Endothelial cell of umbilical vein (primary cell): ENCODE measurements around the gene PRPF40B. TPM values are rescaled to one million over a fixed set of nuclear protein-coding genes. Genes with fewer than 3 reads are reported as not detected.

ENCODE experiments used
- BruUV-seq: library from RNA; stranded (reverse); fragments of 400-500 nt; replicated peaks from 2 replicates; lab custom pipeline; 2021; lab: Mats Ljungman, UMichigan
- CTCF ChIA-PET: fragments of 300-600, 350-600 bp; sonication (Branson Sonifier 250); formaldehyde crosslinking; loops from one replicate; lab custom pipeline; 2021; ENCODE audit warnings: antibody characterized with exemption, inconsistent platforms; lab: Charles Lee
- POLR2A ChIA-PET: fragments of 300-600, 350-600 bp; sonication (Branson Sonifier 250); formaldehyde crosslinking; loops from one replicate; lab custom pipeline; 2021; ENCODE audit warnings: antibody characterized with exemption, inconsistent platforms; lab: Charles Lee
- DNase-seq: peaks from one replicate; pipeline ENCODE4 v3.0.0-alpha.2; 2011; ENCODE audit warnings: low read depth, low spot score
- FAIRE-seq: peaks from 2 replicates; lab custom pipeline; 2011; peaks lifted over from hg19 to GRCh38; lab: Jason Lieb, UNC
- H2AFZ ChIP-seq: 2 replicates; pipeline ENCODE4 v1.6.0; 2012; ENCODE audit warnings: low read depth, low read length, control low read depth, inconsistent platforms
- H3K27ac ChIP-seq: 2 replicates; pipeline ENCODE4 v1.5.1; 2011; ENCODE audit warnings: low read depth, mild to moderate bottlenecking, control low read depth, low read length, moderate library complexity; ENCODE audit not compliant: insufficient read depth
- H3K27me3 ChIP-seq, 2 experiments: 2 replicates each; pipeline versions ENCODE4 v1.6.0 to v1.6.1; 2011; ENCODE audit warnings: low read length in 2 of 2, mixed read lengths in 1 of 2; ENCODE audit not compliant: control insufficient read depth in 2 of 2, insufficient read depth in 2 of 2
- H3K36me3 ChIP-seq, 2 experiments: 2 replicates in 1 of 2; 3 replicates in 1 of 2; pipeline ENCODE4 v1.5.1; 2011; ENCODE audit warnings: low read length in 2 of 2, mild to moderate bottlenecking in 1 of 2, moderate library complexity in 1 of 2; ENCODE audit not compliant: control insufficient read depth in 2 of 2, insufficient read depth in 2 of 2; ENCODE audit errors: extremely low read depth in 1 of 2
- H3K4me1 ChIP-seq: 3 replicates; pipeline ENCODE4 v1.5.1; 2011; ENCODE audit warnings: mild to moderate bottlenecking, low read length; ENCODE audit not compliant: control insufficient read depth, insufficient read depth; ENCODE audit errors: extremely low read depth
- H3K4me2 ChIP-seq: 2 replicates; pipeline ENCODE4 v1.6.1; 2011; ENCODE audit warnings: low read length, control low read depth, mixed read lengths; ENCODE audit not compliant: insufficient read depth
- H3K4me3 ChIP-seq, 3 experiments: fragments of 200-600 bp in 1 of 3; sonication (generic), shearing (Covaris generic) in 1 of 3; replicated peaks in 1 of 3; 2 replicates each; pipeline ENCODE4 v1.5.1; 2011 to 2016; ENCODE audit warnings: control low read depth in 3 of 3, low read length in 3 of 3, mild to moderate bottlenecking in 2 of 3, inconsistent platforms in 1 of 3, low read depth in 1 of 3, moderate library complexity in 1 of 3; ENCODE audit not compliant: insufficient read depth in 1 of 3
- H3K79me2 ChIP-seq: 2 replicates; pipeline ENCODE4 v1.6.0; 2012; ENCODE audit warnings: low read length, inconsistent platforms; ENCODE audit not compliant: control insufficient read depth, insufficient read depth
- H3K9ac ChIP-seq: replicated peaks from 2 replicates; pipeline ENCODE3; 2011; ENCODE audit warnings: low read length, control low read depth; ENCODE audit not compliant: insufficient read depth; ENCODE audit errors: extremely low read depth
- H3K9me1 ChIP-seq: replicated peaks from 3 replicates; pipeline ENCODE4 v1.6.0; 2011; ENCODE audit warnings: mild to moderate bottlenecking, low read length; ENCODE audit not compliant: control insufficient read depth, insufficient read depth; ENCODE audit errors: extremely low read depth
- H3K9me3 ChIP-seq: replicated peaks from 2 replicates; pipeline ENCODE4 v1.5.1; 2012; ENCODE audit warnings: low read length, inconsistent platforms; ENCODE audit not compliant: control insufficient read depth, insufficient read depth
- H4K20me1 ChIP-seq: replicated peaks from 2 replicates; pipeline ENCODE3; 2011; ENCODE audit warnings: mild to moderate bottlenecking, low read length; ENCODE audit not compliant: control insufficient read depth, insufficient read depth; ENCODE audit errors: extremely low read depth
- EZH2 ChIP-seq: IDR thresholded peaks from 2 replicates; pipeline ENCODE4 v1.6.1; 2012; ENCODE audit warnings: borderline replicate concordance, low read depth, mild to moderate bottlenecking, moderate library complexity, low read length, inconsistent platforms; ENCODE audit not compliant: severe bottlenecking
- GATA2 ChIP-seq: IDR thresholded peaks from 2 replicates; pipeline ENCODE4 v1.7.0; 2011; ENCODE audit warnings: low read depth, mild to moderate bottlenecking, moderate library complexity, mixed read lengths, low read length; ENCODE audit not compliant: insufficient read length, insufficient read depth
- JUN ChIP-seq: IDR thresholded peaks from 2 replicates; pipeline ENCODE4 v1.6.1; 2011; ENCODE audit warnings: borderline replicate concordance, low read depth; ENCODE audit not compliant: insufficient read length, insufficient read depth
- MYC ChIP-seq: IDR thresholded peaks from one replicate; pipeline ENCODE4 v1.6.1; 2011; ENCODE audit warnings: mild to moderate bottlenecking, low read depth, low read length
- dilution Hi-C: fragments of 300-500 bp; cut with MboI; formaldehyde crosslinking; loops from one replicate; pipeline ENCODE4 v1.15.0; 2019; ENCODE audit warnings: low sequenced_read_pairs; ENCODE audit not compliant: extremely low pct_ligation_motif_present
- intact Hi-C: fragments of 100-400 bp; cut with micrococcal nuclease; formaldehyde crosslinking; loops from one replicate; pipeline ENCODE4 v1.10.0; 2022
- polyA plus RNA-seq, 4 experiments: library from polyadenylated mRNA; depleted of rRNA in 3 of 4; stranded (reverse) in 3 of 4; unstranded in 1 of 4; fragments of >200 nt; gene quantifications; 2 replicates each; pipeline versions ENCODE4 v1.2.1 to v1.2.3, GENCODE V29; 2011 to 2012; ENCODE audit warnings: missing spikeins in 1 of 4
- total RNA-seq: library from RNA; stranded (reverse); gene quantifications from 2 replicates; pipeline ENCODE4 v1.2.3, GENCODE V29; 2021

Gene PRPF40B
- total and polyA plus RNA-seq, 2 donors (not counting 3 experiments of a cell fraction or from before 2014, with no cell fraction given): 5.4 to 9.9 TPM

DNA sequence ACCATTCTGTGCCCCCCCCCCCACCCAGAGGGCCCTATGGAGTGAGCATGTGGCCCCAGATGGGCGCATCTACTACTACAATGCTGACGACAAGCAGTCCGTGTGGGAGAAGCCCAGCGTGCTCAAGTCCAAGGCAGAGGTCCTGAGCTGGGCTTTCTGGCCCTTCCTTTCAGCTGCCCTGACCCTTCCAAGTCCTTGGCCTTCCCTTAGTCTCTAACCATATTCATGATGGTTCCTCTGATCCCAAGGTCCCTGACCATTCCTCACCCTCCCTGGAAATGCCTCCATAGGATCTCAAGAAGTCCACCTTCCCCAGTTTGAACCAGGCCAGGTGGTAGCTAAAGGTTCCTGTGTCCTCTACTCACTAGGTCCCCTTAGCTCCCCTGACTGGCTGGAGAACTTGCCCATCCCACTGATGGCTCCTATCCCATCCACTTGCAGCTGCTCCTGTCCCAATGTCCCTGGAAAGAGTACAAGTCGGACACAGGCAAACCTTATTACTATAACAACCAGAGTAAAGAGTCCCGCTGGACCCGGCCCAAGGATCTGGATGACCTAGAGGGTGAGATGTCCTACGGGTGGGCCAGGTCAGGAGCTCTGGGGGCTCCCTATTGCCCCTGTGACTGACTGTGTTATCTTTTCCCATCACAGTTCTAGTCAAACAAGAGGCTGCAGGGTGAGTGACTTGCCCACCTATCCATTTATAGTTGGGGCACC, 9.8 kb downstream of the PRPF40B start:
- Histone ChIP-seq H3K4me3 (no peak overlapping the region), H3K27ac (no peak overlapping the region), H3K4me2 (no peak overlapping the region), H3K9me3 (no peaks in the 10 kb centered on the region), H3K36me3 (no peaks in the 10 kb centered on the region), H3K9ac (no peak overlapping the region), H3K4me1 (peaks cover 12% of the 10 kb centered on the region), H4K20me1 (no peaks in the 10 kb centered on the region), H3K9me1 (no peaks in the 10 kb centered on the region), H3K27me3 (no peaks in the 10 kb centered on the region), H2AFZ (no peak overlapping the region), H3K79me2 (no peaks in the 10 kb centered on the region)
- no peak for TF ChIP-seq EZH2
- ChIA-PET POLR2A (interaction anchor here (0.7 kb wide), 1 partner anchor 69 kb away, joined by 4 read pairs; no protein-coding TSS in a partner anchor), CTCF (interaction anchor here (2.2 kb wide), 1 partner anchor 9 kb away, joined by 5 read pairs; no protein-coding TSS in a partner anchor)
- DNase-seq (no peak), FAIRE-seq (no peak)
- dilution Hi-C loops: no loop called here
- intact Hi-C loops: no loop called here
- BruUV-seq: no TSS peak

- Histone ChIP-seq H3K4me1 (peaks cover 12% of the 10 kb centered on the region), H3K27ac (no peak overlapping the region), H3K9ac (no peak overlapping the region), H3K9me1 (no peaks in the 10 kb centered on the region), H2AFZ (no peak overlapping the region), H3K27me3 (no peaks in the 10 kb centered on the region), H3K79me2 (no peaks in the 10 kb centered on the region), H3K4me2 (no peak overlapping the region), H3K4me3 (no peak overlapping the region), H3K9me3 (no peaks in the 10 kb centered on the region), H4K20me1 (no peaks in the 10 kb centered on the region), H3K36me3 (no peaks in the 10 kb centered on the region)
- no TSS peak for BruUV-seq
- no peak for DNase-seq
- intact Hi-C loops: no loop called here
- ChIA-PET CTCF (interaction anchor here (2.2 to 4.3 kb wide), 2 partner anchors 10 kb away, joined by 5 to 32 read pairs; partner anchors contain the start of gene PRPF40B), POLR2A (no interaction called here)
- FAIRE-seq: no peak
- dilution Hi-C loops: no loop called here
- TF ChIP-seq GATA2: no peak
- TF ChIP-seq JUN: no peak
- no peak for TF ChIP-seq MYC
Observed at GRCh38 chr12:49633703-49634345, 10.5 kb downstream of the PRPF40B start.
